Upper lobe of left lung (tissue), 6 donors: ENCODE results near the gene SMPX. TPM values are rescaled to one million over a fixed set of nuclear protein-coding genes. Genes with fewer than 3 reads are reported as not detected.
"Not testable (repeated sequence)": the region's sequence is repeated elsewhere in the genome, so short reads cannot be mapped to it uniquely, and the experiment has no call there.

Experiments used
- ATAC-seq, 2 donors: fragments of 200-7000 bp; cut with Tn5 transposase; one replicate each; pipeline ENCODE4 v1.9.1; 2022; ENCODE audit warnings: mild to moderate bottlenecking in 2 of 2, moderate library complexity in 2 of 2; ENCODE audit not compliant: low FRiP score in 2 of 2
- DNase-seq, 2 donors: peaks; one replicate each; pipeline ENCODE4 v3.0.0-alpha.2; 2019 to 2020
- H3K27ac ChIP-seq, 4 donors: fragments of 200-600 bp; sonication (generic); one replicate each; pipeline ENCODE4 v1.5.1; 2016 to 2019
- H3K27me3 ChIP-seq, 4 donors: fragments of 200-600 bp; sonication (generic); one replicate each; pipeline ENCODE4 v1.5.1; 2017 to 2019
- H3K36me3 ChIP-seq, 4 donors: fragments of 200-600 bp; sonication (generic); one replicate each; pipeline ENCODE4 v1.5.1; 2016 to 2019
- H3K4me1 ChIP-seq, 4 donors: fragments of 200-600 bp; sonication (generic); one replicate each; pipeline ENCODE4 v1.5.1; 2018 to 2019
- H3K4me3 ChIP-seq, 4 donors: fragments of 200-600 bp; sonication (generic); one replicate each; pipeline ENCODE4 v1.5.1; 2017 to 2019; ENCODE audit warnings: mild to moderate bottlenecking in 2 of 4, moderate library complexity in 1 of 4
- H3K9me3 ChIP-seq, 4 donors: fragments of 200-600 bp; sonication (generic); one replicate each; pipeline ENCODE4 v1.5.1; 2018 to 2019
- EP300 ChIP-seq, 4 donors: sonication (generic); formaldehyde crosslinking; IDR thresholded peaks; one replicate each; pipeline ENCODE4 v1.5.1; 2017; ENCODE audit warnings: antibody characterized with exemption in 4 of 4, control low read depth in 2 of 4
- POLR2A ChIP-seq, 4 donors: fragments of 450-650 bp; IDR thresholded peaks; one replicate each; pipeline ENCODE4 v1.5.1; 2016 to 2017; ENCODE audit warnings: antibody characterized with exemption in 4 of 4, mild to moderate bottlenecking in 2 of 4
- POLR2AphosphoS5 ChIP-seq, 2 donors: sonication (generic); formaldehyde crosslinking; IDR thresholded peaks; one replicate each; pipeline ENCODE4 v1.5.1; 2017; ENCODE audit warnings: antibody characterized with exemption in 2 of 2
- WGBS, 2 donors: methylation state at CpG; one replicate each; pipeline ENCODE4 v1.1.5; 2017 to 2018; 5-methylcytosine and 5-hydroxymethylcytosine counted together
- total RNA-seq, 6 donors: library from RNA; depleted of rRNA in 4 of 6; stranded (reverse); fragments of >200 nt in 4 of 6; gene quantifications; one replicate each; pipeline versions ENCODE4 v1.1.0 to v1.2.1, GENCODE V29; 2016 to 2021
- TF ChIP-seq, protein P1 (sequence below), 6 experiments: fragments of 450-650 bp in 4 of 6; fragments of 200-600 bp in 2 of 6; sonication (generic) in 2 of 6; IDR thresholded peaks; one replicate each; pipeline ENCODE4 v1.5.1; 2016 to 2019; ENCODE audit warnings: antibody characterized with exemption in 6 of 6
- donor health status: DM: no; HTN: no; CAD: no; lungs with moderate emphysema.
- donor health status: DM: no; HTN: yes; CAD: no; lungs with severe emphysema.

SMPX gene
- total RNA-seq, 6 donors from 2014 or later: 2.4 TPM; not detected in 5

DNA sequence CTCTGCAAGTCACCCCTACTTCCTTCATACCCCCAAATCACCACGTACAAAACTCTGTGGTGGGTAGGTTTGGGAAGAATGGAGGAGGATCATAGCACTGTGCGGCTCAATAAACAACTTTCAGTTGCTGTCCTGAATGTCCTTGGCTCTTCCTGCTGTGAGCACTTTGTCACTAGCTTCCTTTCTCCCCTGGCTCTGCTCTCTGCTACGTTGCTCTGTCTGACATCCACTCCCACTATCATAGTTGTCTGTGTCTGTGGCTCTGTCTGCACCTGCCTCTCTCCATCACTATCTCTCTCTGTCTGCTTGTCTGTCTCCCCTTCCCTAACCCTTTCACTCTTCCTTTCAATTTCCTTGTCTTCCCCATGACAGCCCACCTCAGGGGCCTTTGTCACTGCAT is 21.2 kb upstream of the SMPX start:
- 34 to 56% methylated on average over 3 of the region's 3 CpGs for WGBS, 2 donors
- ATAC-seq: no peak
- TF ChIP-seq, protein P1, sequence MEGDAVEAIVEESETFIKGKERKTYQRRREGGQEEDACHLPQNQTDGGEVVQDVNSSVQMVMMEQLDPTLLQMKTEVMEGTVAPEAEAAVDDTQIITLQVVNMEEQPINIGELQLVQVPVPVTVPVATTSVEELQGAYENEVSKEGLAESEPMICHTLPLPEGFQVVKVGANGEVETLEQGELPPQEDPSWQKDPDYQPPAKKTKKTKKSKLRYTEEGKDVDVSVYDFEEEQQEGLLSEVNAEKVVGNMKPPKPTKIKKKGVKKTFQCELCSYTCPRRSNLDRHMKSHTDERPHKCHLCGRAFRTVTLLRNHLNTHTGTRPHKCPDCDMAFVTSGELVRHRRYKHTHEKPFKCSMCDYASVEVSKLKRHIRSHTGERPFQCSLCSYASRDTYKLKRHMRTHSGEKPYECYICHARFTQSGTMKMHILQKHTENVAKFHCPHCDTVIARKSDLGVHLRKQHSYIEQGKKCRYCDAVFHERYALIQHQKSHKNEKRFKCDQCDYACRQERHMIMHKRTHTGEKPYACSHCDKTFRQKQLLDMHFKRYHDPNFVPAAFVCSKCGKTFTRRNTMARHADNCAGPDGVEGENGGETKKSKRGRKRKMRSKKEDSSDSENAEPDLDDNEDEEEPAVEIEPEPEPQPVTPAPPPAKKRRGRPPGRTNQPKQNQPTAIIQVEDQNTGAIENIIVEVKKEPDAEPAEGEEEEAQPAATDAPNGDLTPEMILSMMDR (IDR thresholded peaks at IDR 0.05): no peak
- TF ChIP-seq EP300 (IDR thresholded peaks at IDR 0.05) (no peak), POLR2AphosphoS5 (IDR thresholded peaks at IDR 0.05) (no peak), POLR2A (IDR thresholded peaks at IDR 0.05) (no peak)
- no peaks in the 10 kb centered on the region for H3K27me3 ChIP-seq
- DNase-seq: no peak
- H3K4me1 ChIP-seq: no peaks in the 10 kb centered on the region
- H3K9me3 ChIP-seq: no peaks in the 10 kb centered on the region
- H3K36me3 ChIP-seq: no peaks in the 10 kb centered on the region
- H3K4me3 ChIP-seq: no peak overlapping the region
- no peak overlapping the region for H3K27ac ChIP-seq

DNA sequence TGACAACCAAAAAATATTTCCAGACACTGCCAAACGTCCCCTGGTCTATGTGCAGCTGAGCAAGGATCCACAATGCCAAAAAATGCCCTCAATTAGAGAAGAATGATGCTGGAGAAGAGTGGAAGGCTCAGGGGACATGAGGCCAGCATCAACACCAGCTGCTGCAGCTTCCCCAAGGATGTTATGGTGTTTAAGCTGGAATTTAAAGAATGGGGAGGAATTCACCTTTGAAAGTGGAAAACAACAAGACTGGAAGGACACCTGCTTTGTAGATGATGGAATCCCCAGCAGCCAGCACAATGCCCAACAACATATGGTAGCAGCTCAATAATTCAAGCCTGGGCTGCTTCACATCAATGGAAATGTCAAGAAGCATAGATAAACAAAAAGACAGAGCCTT is 20.3 kb upstream of the SMPX start:
- no peaks in the 10 kb centered on the region for H3K27me3 ChIP-seq
- WGBS, 2 donors: 33% methylated on average over 1 of the region's 1 CpG
- no peaks in the 10 kb centered on the region for H3K4me1 ChIP-seq
- TF ChIP-seq POLR2AphosphoS5 (IDR thresholded peaks at IDR 0.05) (no peak), POLR2A (IDR thresholded peaks at IDR 0.05) (no peak), EP300 (IDR thresholded peaks at IDR 0.05) (no peak)
- TF ChIP-seq, protein P1 (IDR thresholded peaks at IDR 0.05): no peak
- H3K36me3 ChIP-seq: no peaks in the 10 kb centered on the region
- ATAC-seq (no peak), DNase-seq (no peak)
- H3K4me3 ChIP-seq: no peak overlapping the region
- H3K9me3 ChIP-seq: no peaks in the 10 kb centered on the region
- no peak overlapping the region for H3K27ac ChIP-seq

DNA sequence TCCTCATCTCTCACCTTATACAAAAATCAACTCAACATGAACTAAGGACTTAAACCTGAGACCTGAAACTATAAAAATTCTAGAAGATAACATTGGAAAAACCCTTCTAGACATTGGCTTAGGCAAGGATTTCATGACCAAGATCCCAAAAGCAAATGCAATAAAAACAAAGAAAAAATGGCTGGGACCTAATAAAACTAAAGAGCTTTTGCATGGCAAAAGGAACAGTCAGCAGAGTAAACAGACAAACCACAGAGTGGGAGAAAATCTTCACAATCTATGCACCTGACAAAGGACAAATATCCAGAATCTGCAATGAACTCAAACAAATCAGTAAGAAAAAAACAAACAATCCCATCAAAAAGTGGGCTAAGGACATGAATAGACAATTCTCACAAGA is 17.2 kb upstream of the SMPX start:
- not testable (repeated sequence) for H3K9me3 ChIP-seq, H3K4me3 ChIP-seq

DNA sequence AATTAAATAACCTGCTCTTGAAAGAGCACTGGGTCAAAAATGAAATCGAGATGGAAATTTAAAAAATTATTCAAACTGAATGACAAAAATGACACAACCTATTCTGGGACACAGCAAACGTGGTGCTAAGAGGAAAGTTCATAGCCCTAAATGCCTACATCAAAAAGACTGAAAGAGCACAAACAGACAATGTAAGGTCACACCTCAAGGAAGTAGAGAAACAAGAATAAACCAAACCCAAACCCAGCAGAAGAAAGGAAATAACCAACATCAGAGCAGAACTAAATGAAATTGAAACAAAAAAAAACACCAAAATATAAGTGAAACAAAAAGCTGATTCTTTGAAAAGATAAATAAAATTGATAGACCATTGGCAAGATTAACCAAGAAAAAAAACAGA is 15.1 kb upstream of the SMPX start:
- not testable (repeated sequence) for H3K27ac ChIP-seq, H3K27me3 ChIP-seq, ATAC-seq, H3K36me3 ChIP-seq, DNase-seq, H3K9me3 ChIP-seq, H3K4me1 ChIP-seq, H3K4me3 ChIP-seq
- 36 to 56% methylated on average over 2 of the region's 2 CpGs for WGBS, 2 donors

More for the DNA sequence above, 17.2 kb upstream of the SMPX start:
- not testable (repeated sequence) for ATAC-seq, DNase-seq, H3K27ac ChIP-seq, H3K4me1 ChIP-seq, H3K36me3 ChIP-seq, H3K27me3 ChIP-seq

DNA sequence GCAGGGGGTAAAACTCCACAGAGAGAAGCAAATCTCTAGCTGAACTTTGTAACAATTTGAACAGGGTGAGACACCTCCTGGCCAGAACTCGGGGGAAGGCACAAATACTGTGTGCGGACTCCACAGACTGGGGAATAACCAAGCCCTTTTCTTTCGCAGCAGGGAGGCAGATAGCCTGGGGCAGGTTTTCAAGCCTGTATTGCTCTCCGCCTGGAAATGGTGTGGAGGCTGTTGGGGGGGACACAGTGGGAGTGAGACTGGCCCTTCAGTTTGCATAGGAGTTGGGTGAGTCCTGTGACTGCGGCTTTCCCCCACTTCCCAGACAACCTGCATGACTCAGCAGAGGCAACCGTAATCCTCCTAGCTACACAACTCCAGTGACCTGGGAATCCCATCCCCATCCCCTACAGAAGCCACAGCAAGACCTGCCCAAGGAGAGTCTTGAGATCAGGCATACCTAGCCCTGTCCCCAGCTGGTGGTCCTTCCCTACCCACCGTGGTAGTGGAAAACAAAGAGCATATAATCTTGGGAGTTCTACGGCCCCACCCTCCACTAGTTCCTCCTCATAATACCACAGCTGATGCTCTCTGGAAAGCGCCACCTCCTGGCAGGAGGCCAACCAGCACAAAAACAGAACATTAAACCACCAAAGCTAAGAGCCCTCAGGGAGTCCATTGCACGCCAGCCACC is 12.9 kb upstream of the SMPX start:
- H3K4me1 ChIP-seq: no peaks in the 10 kb centered on the region
- TF ChIP-seq POLR2A (IDR thresholded peaks at IDR 0.05) (no peak), EP300 (IDR thresholded peaks at IDR 0.05) (no peak), POLR2AphosphoS5 (IDR thresholded peaks at IDR 0.05) (no peak)
- TF ChIP-seq, protein P1 (IDR thresholded peaks at IDR 0.05): no peak
- WGBS, 2 donors: 80 to 86% methylated on average over 1 to 10 of the region's 10 CpGs
- no peaks in the 10 kb centered on the region for H3K27me3 ChIP-seq
- no peaks in the 10 kb centered on the region for H3K9me3 ChIP-seq
- ATAC-seq: no peak
- no peak overlapping the region for H3K4me3 ChIP-seq
- no peak overlapping the region for H3K27ac ChIP-seq
- DNase-seq: no peak
- no peaks in the 10 kb centered on the region for H3K36me3 ChIP-seq

DNA sequence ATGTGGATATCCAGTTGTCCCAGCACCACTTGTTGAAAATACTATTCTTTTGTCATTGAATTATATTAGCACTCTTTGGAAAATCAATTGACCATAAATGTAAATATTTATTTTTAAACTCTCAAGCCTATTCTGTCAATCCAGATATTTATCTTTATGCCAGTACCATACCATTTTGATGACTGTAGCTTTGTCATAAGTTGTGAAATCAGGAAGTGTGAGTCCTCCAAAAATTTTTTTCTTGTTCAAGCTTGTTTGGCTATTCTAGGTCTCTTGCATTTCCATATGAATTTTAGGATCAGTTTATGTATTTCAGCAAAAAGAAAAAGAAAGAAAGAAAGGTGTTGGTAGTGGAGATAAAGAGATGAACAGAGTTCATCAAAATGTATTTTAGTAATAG is 8.2 kb upstream of the SMPX start:
- H3K4me3 ChIP-seq: no peak overlapping the region
- no peaks in the 10 kb centered on the region for H3K9me3 ChIP-seq
- DNase-seq: no peak
- no peak for ATAC-seq
- H3K27me3 ChIP-seq: no peaks in the 10 kb centered on the region
- no peak overlapping the region for H3K27ac ChIP-seq
- H3K4me1 ChIP-seq: no peaks in the 10 kb centered on the region
- TF ChIP-seq EP300 (IDR thresholded peaks at IDR 0.05) (no peak), POLR2AphosphoS5 (IDR thresholded peaks at IDR 0.05) (no peak), POLR2A (IDR thresholded peaks at IDR 0.05) (no peak)
- TF ChIP-seq, protein P1 (IDR thresholded peaks at IDR 0.05): no peak
- H3K36me3 ChIP-seq: no peaks in the 10 kb centered on the region
